ENCODE results near the gene TNP2.

The TNP2 gene

GRCh38 chr16:11219178-11219577 lies 49.9 kb downstream of the TNP2 start:
- DNase-seq (ENCODE audit: low spot score): no peak

GRCh38 chr16:11218604-11218962 lies 50.5 kb downstream of the TNP2 start:
- DNase-seq (ENCODE audit: low spot score): no peak
